K562 (cell line): ENCODE results near the gene TMC8. TPM values are rescaled to one million over a fixed set of nuclear protein-coding genes. Genes with fewer than 3 reads are reported as not detected.

Experiments
- C11orf30 ChIP-seq: fragments of 450-650 bp; IDR thresholded peaks from 2 replicates; pipeline ENCODE4 v1.6.1; 2016; ENCODE audit warnings: low read depth, mild to moderate bottlenecking
- EHMT2 ChIP-seq: fragments of 450-650 bp; IDR thresholded peaks from 2 replicates; pipeline ENCODE4 v1.6.1; 2018; ENCODE audit warnings: antibody characterized with exemption
- ETV5 ChIP-seq: sonication (generic); formaldehyde crosslinking; IDR thresholded peaks from 2 replicates; pipeline ENCODE4 v1.4.0; 2020; ENCODE audit warnings: low read depth, mild to moderate bottlenecking, missing genetic modification reagents
- ETV6 ChIP-seq, 3 experiments: fragments of 150-350 bp in 1 of 3; sonication (generic) in 1 of 3; formaldehyde crosslinking in 1 of 3; IDR thresholded peaks; 2 replicates each; pipeline versions ENCODE4 v1.6.1 to v1.8.0; 2014 to 2022; ENCODE audit warnings: borderline replicate concordance in 2 of 3, low read depth in 2 of 3, antibody characterized with exemption in 1 of 3, low read length in 1 of 3, mild to moderate bottlenecking in 1 of 3, missing genetic modification reagents in 1 of 3
- KLF16 ChIP-seq: IDR thresholded peaks from 2 replicates; pipeline ENCODE4 v1.6.1; 2016; ENCODE audit warnings: antibody characterized with exemption
- MYNN ChIP-seq, 2 experiments: sonication (generic); formaldehyde crosslinking in 1 of 2; IDR thresholded peaks; 2 replicates each; pipeline versions ENCODE4 v1.5.0 to v1.6.1; 2016 to 2020; ENCODE audit warnings: antibody characterized with exemption in 1 of 2, missing genetic modification reagents in 1 of 2
- POLR3G ChIP-seq: IDR thresholded peaks from 2 replicates; pipeline ENCODE4 v1.6.1; 2011; ENCODE audit not compliant: insufficient read length, insufficient replicate concordance; ENCODE audit errors: extremely low read depth
- RBM15 ChIP-seq: fragments of 200-400 bp; formaldehyde crosslinking; IDR thresholded peaks from 2 replicates; pipeline ENCODE4 v1.6.1; 2018; ENCODE audit warnings: mild to moderate bottlenecking, low read length, moderate library complexity; ENCODE audit not compliant: insufficient read depth
- SREBF2 ChIP-seq: sonication (generic); formaldehyde crosslinking; IDR thresholded peaks from 2 replicates; pipeline ENCODE4 v1.4.0; 2020; ENCODE audit warnings: mild to moderate bottlenecking, missing genetic modification reagents
- TCF7 ChIP-seq: sonication (generic); IDR thresholded peaks from 2 replicates; pipeline ENCODE4 v1.6.1; 2016; ENCODE audit warnings: antibody characterized with exemption, borderline replicate concordance
- TRIM24 ChIP-seq, 2 experiments: fragments of 450-650 bp; IDR thresholded peaks; 2 replicates each; pipeline ENCODE4 v1.6.1; 2016
- U2AF1 ChIP-seq: fragments of 200-400 bp; formaldehyde crosslinking; optimal IDR thresholded peaks from 2 replicates; pipeline ENCODE3; 2017; ENCODE audit warnings: mild to moderate bottlenecking, low read depth, low read length, moderate library complexity
- XRCC3 ChIP-seq: fragments of 450-650 bp; IDR thresholded peaks from 2 replicates; pipeline ENCODE4 v1.6.1; 2017; ENCODE audit warnings: mild to moderate bottlenecking, moderate library complexity
- ZFPM2 ChIP-seq: fragments of 250-450 bp; sonication (Bioruptor Pico); IDR thresholded peaks from 2 replicates; pipeline ENCODE4 v1.5.1; 2022; ENCODE audit warnings: mild to moderate bottlenecking
- ZNF121 ChIP-seq: sonication (generic); formaldehyde crosslinking; conservative IDR thresholded peaks from 2 replicates; pipeline ENCODE4 v1.8.0; 2022; ENCODE audit warnings: missing genetic modification reagents
- ZNF3 ChIP-seq: fragments of 250-450 bp; sonication (Bioruptor Pico); IDR thresholded peaks from 2 replicates; pipeline ENCODE4 v1.5.0; 2021; ENCODE audit warnings: mild to moderate bottlenecking, moderate library complexity
- ZNF57 ChIP-seq: fragments of 450-650 bp; formaldehyde crosslinking; IDR thresholded peaks from 2 replicates; pipeline ENCODE4 v1.4.0; 2020; ENCODE audit warnings: mild to moderate bottlenecking, moderate library complexity
- ZNF695 ChIP-seq: fragments of 450-650 bp; formaldehyde crosslinking; IDR thresholded peaks from 2 replicates; pipeline ENCODE4 v1.4.0; 2020; ENCODE audit warnings: mild to moderate bottlenecking, moderate library complexity
- polyA plus RNA-seq, 8 experiments: library from polyadenylated mRNA; depleted of rRNA in 4 of 8; stranded (reverse) in 5 of 8; unstranded in 3 of 8; fragments of >200 nt; fragmentation: Nextera tagmentation in 2 of 8; fragmentation: Illumina TruSeq in 1 of 8; extraction: Ambion mirVana in 2 of 8; extraction: Trizol in 1 of 8; gene quantifications; 2 replicates each; pipeline versions ENCODE4 v1.2.1 to v1.2.3, GENCODE V29; 2011 to 2014; ENCODE audit warnings: inconsistent platforms in 1 of 8, missing spikeins in 1 of 8
- total RNA-seq, 7 experiments: library from RNA; depleted of rRNA in 6 of 7; stranded (reverse); fragments of >200 nt in 6 of 7; fragmentation: Illumina TruSeq in 2 of 7; extraction: Trizol in 2 of 7; gene quantifications; 2 replicates each; pipeline versions ENCODE4 v1.2.1 to v1.2.3, GENCODE V29; 2011 to 2021; ENCODE audit warnings: low replicate concordance in 1 of 7
- TF ChIP-seq, protein P1 (sequence below): sonication (generic); formaldehyde crosslinking; IDR thresholded peaks from 2 replicates; pipeline ENCODE4 v1.8.1; 2023; ENCODE audit warnings: mild to moderate bottlenecking, missing genetic modification reagents
- TF ChIP-seq, protein P2 (sequence below): sonication (generic); formaldehyde crosslinking; IDR thresholded peaks from 2 replicates; pipeline ENCODE4 v1.8.0; 2022; ENCODE audit warnings: mild to moderate bottlenecking, missing genetic modification reagents
- TF ChIP-seq, protein P3 (sequence below): fragments of 250-450 bp; sonication (Bioruptor Pico); IDR thresholded peaks from 2 replicates; pipeline ENCODE4 v1.5.1; 2021; ENCODE audit warnings: mild to moderate bottlenecking
- TF ChIP-seq, protein P4 (sequence below), 2 experiments: fragments of 200-800 bp in 1 of 2; sonication (Bioruptor generic) in 1 of 2; sonication (generic) in 1 of 2; formaldehyde crosslinking in 1 of 2; IDR thresholded peaks in 1 of 2; conservative IDR thresholded peaks in 1 of 2; 2 replicates each; pipeline versions ENCODE4 v1.5.0 to v1.6.1; 2016 to 2020; ENCODE audit warnings: missing compliant biosample characterization in 1 of 2, missing genetic modification characterization in 1 of 2, missing genetic modification reagents in 1 of 2

TMC8 gene
- total and polyA plus RNA-seq, 9 of the 15 experiments (the other 6 are each of a cell fraction or from before 2014, with no cell fraction given): 0.13 to 10.9 (median 2.8) TPM

DNA sequence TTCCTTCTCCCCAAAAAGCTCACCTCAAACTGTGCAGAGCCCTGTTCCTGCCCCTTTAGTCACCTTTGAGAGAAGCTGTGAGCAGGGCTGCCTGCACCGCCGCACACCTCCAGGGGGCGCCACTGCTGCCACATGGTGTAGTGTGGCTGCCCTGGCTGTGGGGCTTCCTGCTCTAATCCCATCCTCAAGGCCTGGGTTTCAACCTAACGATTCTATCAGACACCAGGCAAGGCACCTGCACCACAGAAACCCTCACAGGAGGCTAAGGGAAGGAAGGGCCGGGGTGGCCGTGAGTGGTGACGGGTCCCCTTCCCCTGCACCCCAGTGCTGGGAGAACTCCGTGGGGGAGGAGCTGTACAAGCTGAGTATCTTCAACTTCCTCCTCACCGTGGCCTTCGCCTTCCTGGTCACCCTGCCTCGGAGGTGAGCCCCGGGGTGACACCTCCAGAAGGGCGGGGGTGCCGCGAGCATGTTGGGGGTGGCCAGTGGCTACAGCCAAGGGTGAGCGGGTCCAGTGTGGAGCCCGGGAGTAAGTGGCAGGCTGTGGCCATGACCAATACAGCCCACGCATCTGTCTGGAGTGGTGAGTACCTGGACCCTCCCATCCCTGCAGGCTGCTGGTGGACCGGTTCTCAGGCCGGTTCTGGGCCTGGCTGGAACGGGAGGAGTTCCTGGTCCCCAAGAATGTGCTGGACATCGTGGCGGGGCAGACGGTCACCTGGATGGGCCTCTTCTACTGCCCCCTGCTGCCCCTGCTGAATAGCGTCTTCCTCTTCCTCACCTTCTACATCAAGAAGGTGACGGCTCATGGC lies 7.0 kb downstream of the TMC8 start (continued):
- TF ChIP-seq KLF16: peak; percentile 23; the same call in 1 of the 2 replicates
- TF ChIP-seq, protein P1, sequence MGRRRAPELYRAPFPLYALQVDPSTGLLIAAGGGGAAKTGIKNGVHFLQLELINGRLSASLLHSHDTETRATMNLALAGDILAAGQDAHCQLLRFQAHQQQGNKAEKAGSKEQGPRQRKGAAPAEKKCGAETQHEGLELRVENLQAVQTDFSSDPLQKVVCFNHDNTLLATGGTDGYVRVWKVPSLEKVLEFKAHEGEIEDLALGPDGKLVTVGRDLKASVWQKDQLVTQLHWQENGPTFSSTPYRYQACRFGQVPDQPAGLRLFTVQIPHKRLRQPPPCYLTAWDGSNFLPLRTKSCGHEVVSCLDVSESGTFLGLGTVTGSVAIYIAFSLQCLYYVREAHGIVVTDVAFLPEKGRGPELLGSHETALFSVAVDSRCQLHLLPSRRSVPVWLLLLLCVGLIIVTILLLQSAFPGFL (CRISPR knock-in tag): no peak
- TF ChIP-seq ZFPM2 (CRISPR knock-in tag): no peak
- no peak for TF ChIP-seq ZNF3 (CRISPR knock-in tag)
- TF ChIP-seq EHMT2: 0 out of 2 replicates have a peak, but pooled peaks have one; percentile 30
- TF ChIP-seq U2AF1: no peak
- TF ChIP-seq, protein P2, sequence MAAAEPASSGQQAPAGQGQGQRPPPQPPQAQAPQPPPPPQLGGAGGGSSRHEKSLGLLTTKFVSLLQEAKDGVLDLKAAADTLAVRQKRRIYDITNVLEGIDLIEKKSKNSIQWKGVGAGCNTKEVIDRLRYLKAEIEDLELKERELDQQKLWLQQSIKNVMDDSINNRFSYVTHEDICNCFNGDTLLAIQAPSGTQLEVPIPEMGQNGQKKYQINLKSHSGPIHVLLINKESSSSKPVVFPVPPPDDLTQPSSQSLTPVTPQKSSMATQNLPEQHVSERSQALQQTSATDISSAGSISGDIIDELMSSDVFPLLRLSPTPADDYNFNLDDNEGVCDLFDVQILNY (CRISPR knock-in tag): no peak
- TF ChIP-seq, protein P3, sequence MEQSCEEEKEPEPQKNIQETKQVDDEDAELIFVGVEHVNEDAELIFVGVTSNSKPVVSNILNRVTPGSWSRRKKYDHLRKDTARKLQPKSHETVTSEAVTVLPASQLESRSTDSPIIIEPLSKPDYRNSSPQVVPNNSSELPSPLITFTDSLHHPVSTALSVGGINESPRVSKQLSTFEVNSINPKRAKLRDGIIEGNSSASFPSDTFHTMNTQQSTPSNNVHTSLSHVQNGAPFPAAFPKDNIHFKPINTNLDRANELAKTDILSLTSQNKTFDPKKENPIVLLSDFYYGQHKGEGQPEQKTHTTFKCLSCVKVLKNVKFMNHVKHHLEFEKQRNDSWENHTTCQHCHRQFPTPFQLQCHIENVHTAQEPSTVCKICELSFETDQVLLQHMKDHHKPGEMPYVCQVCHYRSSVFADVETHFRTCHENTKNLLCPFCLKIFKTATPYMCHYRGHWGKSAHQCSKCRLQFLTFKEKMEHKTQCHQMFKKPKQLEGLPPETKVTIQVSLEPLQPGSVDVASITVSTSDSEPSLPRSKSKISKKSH (CRISPR knock-in tag): no peak
- no peak for TF ChIP-seq RBM15
- TF ChIP-seq ETV5 (CRISPR knock-in tag): peak; percentile 38; the same call in 1 of the 2 replicates
- no peak for TF ChIP-seq TCF7
- peak in 1 of 2 experiments; percentile 4; a peak in 1 of 4 replicates for TF ChIP-seq TRIM24 (IDR thresholded peaks at IDR 0.05)
- peak; percentile 25; the same call in 1 of the 2 replicates for TF ChIP-seq MYNN (IDR thresholded peaks at IDR 0.05)
- TF ChIP-seq MYNN (CRISPR knock-in tag; IDR thresholded peaks at IDR 0.05): no peak
- TF ChIP-seq SREBF2 (CRISPR knock-in tag): no peak
- no peak for TF ChIP-seq C11orf30
- TF ChIP-seq ZNF57 (CRISPR knock-in tag): no peak
- no peak for TF ChIP-seq ZNF695 (CRISPR knock-in tag)
- TF ChIP-seq, protein P4, sequence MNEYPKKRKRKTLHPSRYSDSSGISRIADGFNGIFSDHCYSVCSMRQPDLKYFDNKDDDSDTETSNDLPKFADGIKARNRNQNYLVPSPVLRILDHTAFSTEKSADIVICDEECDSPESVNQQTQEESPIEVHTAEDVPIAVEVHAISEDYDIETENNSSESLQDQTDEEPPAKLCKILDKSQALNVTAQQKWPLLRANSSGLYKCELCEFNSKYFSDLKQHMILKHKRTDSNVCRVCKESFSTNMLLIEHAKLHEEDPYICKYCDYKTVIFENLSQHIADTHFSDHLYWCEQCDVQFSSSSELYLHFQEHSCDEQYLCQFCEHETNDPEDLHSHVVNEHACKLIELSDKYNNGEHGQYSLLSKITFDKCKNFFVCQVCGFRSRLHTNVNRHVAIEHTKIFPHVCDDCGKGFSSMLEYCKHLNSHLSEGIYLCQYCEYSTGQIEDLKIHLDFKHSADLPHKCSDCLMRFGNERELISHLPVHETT (CRISPR knock-in tag; conservative IDR thresholded peaks at IDR 0.05 in 1 of 2, IDR thresholded peaks at IDR 0.05 in 1 of 2): no peak
- TF ChIP-seq ZNF121 (CRISPR knock-in tag): no peak
- no peak for TF ChIP-seq ETV6 (IDR thresholded peaks at IDR 0.05; ENCODE audit: borderline replicate concordance in 1 of 2, low read depth in 2 of 2, low read length in 1 of 2)
- no peak for TF ChIP-seq ETV6 (CRISPR knock-in tag; IDR thresholded peaks at IDR 0.05; ENCODE audit: borderline replicate concordance)
- no peak for TF ChIP-seq XRCC3
- TF ChIP-seq POLR3G: no peak
